NB4 (cell line): ENCODE data around the gene ABCC12.

ENCODE experiments used
- CTCF ChIP-seq: IDR thresholded peaks from one replicate; pipeline ENCODE4 v1.5.1; 2012; ENCODE audit warnings: low read depth, low read length
- POLR2A ChIP-seq: IDR thresholded peaks from 2 replicates; pipeline ENCODE4 v1.6.1; 2011; ENCODE audit warnings: mild to moderate bottlenecking; ENCODE audit not compliant: insufficient read length; ENCODE audit errors: extremely low read depth
- TF ChIP-seq, protein P1 (sequence below): IDR thresholded peaks from 2 replicates; pipeline ENCODE4 v1.6.1; 2011; ENCODE audit warnings: low read depth, low read length

DNA sequence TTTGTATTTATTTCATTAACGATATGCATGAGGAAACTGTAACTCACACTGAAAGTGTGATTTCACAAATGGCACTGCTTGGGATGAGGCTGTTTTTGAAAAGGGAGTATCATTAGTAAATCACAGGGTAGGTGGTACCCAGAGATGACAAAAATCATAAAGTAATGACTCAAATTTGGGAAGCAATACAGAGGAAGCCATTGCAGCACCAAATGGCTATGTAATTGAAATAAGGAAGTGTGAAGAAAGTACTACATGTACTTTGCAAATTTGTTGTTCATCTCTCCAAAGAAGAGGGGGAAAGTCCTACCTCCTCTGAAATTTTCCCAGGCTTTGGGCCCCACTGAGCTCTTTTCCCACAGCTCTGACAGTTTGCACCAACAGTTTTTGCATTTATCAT, 12.3 kb upstream of the ABCC12 start:
- TF ChIP-seq POLR2A, result no peak
- TF ChIP-seq CTCF, result no peak
- TF ChIP-seq, protein P1, sequence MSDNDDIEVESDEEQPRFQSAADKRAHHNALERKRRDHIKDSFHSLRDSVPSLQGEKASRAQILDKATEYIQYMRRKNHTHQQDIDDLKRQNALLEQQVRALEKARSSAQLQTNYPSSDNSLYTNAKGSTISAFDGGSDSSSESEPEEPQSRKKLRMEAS, result no peak
